IPS-20b (cell line): ENCODE measurements around the gene GDI2.

Experiments
- H3K27ac ChIP-seq: one replicate; pipeline ENCODE4 v1.5.1; 2013; ENCODE audit warnings: low read length
- H3K27me3 ChIP-seq: 2 replicates; pipeline ENCODE4 v1.6.1; 2013; ENCODE audit warnings: mild to moderate bottlenecking, low read length, inconsistent platforms; ENCODE audit not compliant: insufficient read depth
- H3K36me3 ChIP-seq: 2 replicates; pipeline ENCODE4 v1.6.1; 2013; ENCODE audit warnings: low read depth, mild to moderate bottlenecking, inconsistent platforms, low read length, moderate library complexity; ENCODE audit not compliant: insufficient read depth
- H3K4me1 ChIP-seq: 2 replicates; pipeline ENCODE4 v1.6.1; 2013; ENCODE audit warnings: mild to moderate bottlenecking, control low read depth, inconsistent platforms, low read length, moderate library complexity; ENCODE audit not compliant: insufficient read depth
- H3K4me3 ChIP-seq: 2 replicates; pipeline ENCODE4 v1.5.1; 2013; ENCODE audit warnings: mild to moderate bottlenecking, low read length, inconsistent platforms
- H3K9ac ChIP-seq: 2 replicates; pipeline ENCODE4 v1.6.1; 2013; ENCODE audit warnings: low read depth, mild to moderate bottlenecking, inconsistent platforms, low read length, moderate library complexity
- H3K9me3 ChIP-seq: 2 replicates; pipeline ENCODE4 v1.6.1; 2013; ENCODE audit warnings: mild to moderate bottlenecking, low read depth, low read length, inconsistent platforms; ENCODE audit not compliant: insufficient read depth

Gene GDI2

DNA sequence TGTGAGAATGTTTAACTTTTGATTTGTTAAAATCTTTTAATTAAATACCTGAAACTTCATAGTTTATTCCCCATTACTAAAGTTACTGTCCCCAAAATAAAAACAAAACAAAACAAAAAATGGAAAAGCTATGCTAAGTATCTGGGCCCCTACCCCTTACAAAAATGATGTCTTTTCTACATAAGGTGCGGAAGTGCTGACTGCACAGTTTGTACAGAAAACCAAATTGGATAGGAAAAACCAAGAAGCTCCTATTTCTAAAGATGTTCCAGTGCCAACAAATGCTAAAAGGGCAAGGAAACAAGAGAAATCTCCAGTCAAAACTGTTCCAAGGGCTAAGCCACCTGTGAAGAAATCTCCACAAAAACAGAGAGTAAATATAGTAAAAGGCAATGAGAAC is 78.1 kb downstream of the GDI2 start:
- H3K4me3 ChIP-seq: no peak overlapping the region
- H3K4me1 ChIP-seq: no peaks in the 10 kb centered on the region
- H3K9ac ChIP-seq: no peak overlapping the region
- H3K9me3 ChIP-seq: no peaks in the 10 kb centered on the region
- H3K27ac ChIP-seq: no peak overlapping the region
- peaks cover 55% of the 10 kb centered on the region for H3K36me3 ChIP-seq
- no peaks in the 10 kb centered on the region for H3K27me3 ChIP-seq

GRCh38 chr10:5732141-5732540 is 81.1 kb downstream of the GDI2 start:
- no peak overlapping the region for H3K4me3 ChIP-seq
- no peak overlapping the region for H3K27ac ChIP-seq
- H3K36me3 ChIP-seq: peaks cover 59% of the 10 kb centered on the region
- no peaks in the 10 kb centered on the region for H3K4me1 ChIP-seq
- no peaks in the 10 kb centered on the region for H3K27me3 ChIP-seq
- H3K9me3 ChIP-seq: no peaks in the 10 kb centered on the region
- no peak overlapping the region for H3K9ac ChIP-seq

- no peaks in the 10 kb centered on the region for H3K27me3 ChIP-seq
- H3K36me3 ChIP-seq: peaks cover 65% of the 10 kb centered on the region
- no peak overlapping the region for H3K9ac ChIP-seq
- no peaks in the 10 kb centered on the region for H3K4me1 ChIP-seq
- no peaks in the 10 kb centered on the region for H3K9me3 ChIP-seq
- H3K4me3 ChIP-seq: no peak overlapping the region
- H3K27ac ChIP-seq: no peak overlapping the region
Measured at GRCh38 chr10:5731559-5731958, 81.7 kb downstream of the GDI2 start.

GRCh38 chr10:5730766-5731165 is 82.5 kb downstream of the GDI2 start:
- no peaks in the 10 kb centered on the region for H3K4me1 ChIP-seq
- no peak overlapping the region for H3K4me3 ChIP-seq
- no peak overlapping the region for H3K27ac ChIP-seq
- no peaks in the 10 kb centered on the region for H3K9me3 ChIP-seq
- H3K27me3 ChIP-seq: no peaks in the 10 kb centered on the region
- no peak overlapping the region for H3K9ac ChIP-seq
- peaks cover 63% of the 10 kb centered on the region for H3K36me3 ChIP-seq

DNA sequence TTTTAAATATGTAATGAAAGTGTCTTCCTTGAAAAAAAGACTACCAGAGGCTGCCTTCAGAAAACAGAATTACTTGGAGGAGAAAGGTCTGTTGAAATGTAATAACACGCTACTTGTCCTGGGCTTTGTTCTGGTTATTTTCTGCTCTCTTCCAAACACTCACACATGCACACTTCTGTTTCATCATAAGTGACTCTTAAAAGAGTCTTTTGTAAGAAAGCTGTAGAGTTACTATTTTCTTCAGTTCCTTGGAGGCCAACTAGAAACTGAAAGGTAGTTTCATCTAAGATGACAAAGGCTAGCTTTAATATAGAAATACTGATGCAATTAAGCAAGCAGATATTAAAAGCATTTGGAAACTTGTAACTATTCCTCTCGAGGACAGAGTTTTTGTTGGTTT is 89.5 kb downstream of the GDI2 start:
- H3K4me1 ChIP-seq: no peaks in the 10 kb centered on the region
- H3K27ac ChIP-seq: no peak overlapping the region
- no peak overlapping the region for H3K9ac ChIP-seq
- H3K9me3 ChIP-seq: no peaks in the 10 kb centered on the region
- H3K4me3 ChIP-seq: no peak overlapping the region
- H3K27me3 ChIP-seq: no peaks in the 10 kb centered on the region
- peaks cover 48% of the 10 kb centered on the region for H3K36me3 ChIP-seq

- H3K36me3 ChIP-seq: peaks cover 31% of the 10 kb centered on the region
- H3K27ac ChIP-seq: no peak overlapping the region
- no peak overlapping the region for H3K9ac ChIP-seq
- H3K27me3 ChIP-seq: no peaks in the 10 kb centered on the region
- H3K4me1 ChIP-seq: no peaks in the 10 kb centered on the region
- H3K9me3 ChIP-seq: no peaks in the 10 kb centered on the region
- H3K4me3 ChIP-seq: no peak overlapping the region
Measured at GRCh38 chr10:5720182-5720581, 93.1 kb downstream of the GDI2 start.

GRCh38 chr10:5719546-5719945 is 93.7 kb downstream of the GDI2 start:
- Histone ChIP-seq H3K9me3 (no peaks in the 10 kb centered on the region), H3K36me3 (peaks cover 25% of the 10 kb centered on the region), H3K9ac (no peak overlapping the region), H3K4me3 (no peak overlapping the region), H3K27me3 (no peaks in the 10 kb centered on the region), H3K27ac (no peak overlapping the region), H3K4me1 (no peaks in the 10 kb centered on the region)
